K562 (cell line): ENCODE measurements around the gene RAB14. TPM values are rescaled to one million over a fixed set of nuclear protein-coding genes. Genes with fewer than 3 reads are reported as not detected.

Experiments
- ETS2 ChIP-seq: IDR thresholded peaks from 2 replicates; pipeline ENCODE4 v1.6.1; 2016; ENCODE audit warnings: borderline replicate concordance, missing genetic modification characterization, mild to moderate bottlenecking, moderate library complexity, missing compliant biosample characterization; ENCODE audit not compliant: poor library complexity, severe bottlenecking
- FOXP1 ChIP-seq: sonication (generic); formaldehyde crosslinking; IDR thresholded peaks from 2 replicates; pipeline ENCODE4 v1.8.0; 2022; ENCODE audit warnings: mild to moderate bottlenecking, missing genetic modification reagents
- HDAC1 ChIP-seq, 2 experiments: fragments of 450-650 bp; IDR thresholded peaks; 2 replicates each; pipeline ENCODE4 v1.6.1; 2016 to 2017; ENCODE audit warnings: inconsistent platforms in 1 of 2, mild to moderate bottlenecking in 1 of 2, moderate library complexity in 1 of 2
- HINFP ChIP-seq: fragments of 450-650 bp; conservative IDR thresholded peaks from 2 replicates; pipeline ENCODE4 v1.6.1; 2016; ENCODE audit warnings: missing genetic modification characterization, low read depth, mild to moderate bottlenecking, control low read depth, missing compliant biosample characterization
- KDM1A ChIP-seq, 2 experiments: fragments of 450-650 bp; IDR thresholded peaks; 2 replicates each; pipeline ENCODE4 v1.6.1; 2016; ENCODE audit warnings: mild to moderate bottlenecking in 2 of 2
- LEF1 ChIP-seq: fragments of 450-650 bp; IDR thresholded peaks from 2 replicates; pipeline ENCODE4 v1.6.1; 2016; ENCODE audit warnings: mild to moderate bottlenecking
- MCM3 ChIP-seq: fragments of 450-650 bp; IDR thresholded peaks from 2 replicates; pipeline ENCODE4 v1.6.1; 2016
- MIER1 ChIP-seq: fragments of 450-650 bp; IDR thresholded peaks from 2 replicates; pipeline ENCODE4 v1.6.1; 2016; ENCODE audit warnings: antibody characterized with exemption, mild to moderate bottlenecking, low read depth
- PCBP1 ChIP-seq: fragments of 200-400 bp; formaldehyde crosslinking; IDR thresholded peaks from 2 replicates; pipeline ENCODE4 v1.6.1; 2018; ENCODE audit warnings: mild to moderate bottlenecking, low read depth, low read length; ENCODE audit not compliant: poor library complexity, severe bottlenecking
- ZBTB17 ChIP-seq: fragments of 450-650 bp; formaldehyde crosslinking; IDR thresholded peaks from 2 replicates; pipeline ENCODE4 v1.4.0; 2020; ENCODE audit warnings: mild to moderate bottlenecking
- ZFP1 ChIP-seq: fragments of 450-650 bp; formaldehyde crosslinking; IDR thresholded peaks from 2 replicates; pipeline ENCODE4 v1.4.0; 2020; ENCODE audit warnings: mild to moderate bottlenecking, mixed read lengths
- ZNF324 ChIP-seq: fragments of 250-450 bp; sonication (Bioruptor Pico); IDR thresholded peaks from 2 replicates; pipeline ENCODE4 v1.4.0; 2020; ENCODE audit warnings: mild to moderate bottlenecking
- polyA plus RNA-seq, 8 experiments: library from polyadenylated mRNA; depleted of rRNA in 4 of 8; stranded (reverse) in 5 of 8; unstranded in 3 of 8; fragments of >200 nt; fragmentation: Nextera tagmentation in 2 of 8; fragmentation: Illumina TruSeq in 1 of 8; extraction: Ambion mirVana in 2 of 8; extraction: Trizol in 1 of 8; gene quantifications; 2 replicates each; pipeline versions ENCODE4 v1.2.1 to v1.2.3, GENCODE V29; 2011 to 2014; ENCODE audit warnings: inconsistent platforms in 1 of 8, missing spikeins in 1 of 8
- total RNA-seq, 7 experiments: library from RNA; depleted of rRNA in 6 of 7; stranded (reverse); fragments of >200 nt in 6 of 7; fragmentation: Illumina TruSeq in 2 of 7; extraction: Trizol in 2 of 7; gene quantifications; 2 replicates each; pipeline versions ENCODE4 v1.2.1 to v1.2.3, GENCODE V29; 2011 to 2021; ENCODE audit warnings: low replicate concordance in 1 of 7
- TF ChIP-seq, protein P1 (sequence below): fragments of 200-800 bp; sonication (Bioruptor generic); IDR thresholded peaks from 2 replicates; pipeline ENCODE4 v1.6.1; 2017; ENCODE audit warnings: missing genetic modification characterization, missing compliant biosample characterization
- TF ChIP-seq, protein P2 (sequence below): sonication (generic); formaldehyde crosslinking; IDR thresholded peaks from 2 replicates; pipeline ENCODE4 v1.8.0; 2022; ENCODE audit warnings: mild to moderate bottlenecking, missing genetic modification reagents

The RAB14 gene
- total and polyA plus RNA-seq, 9 of the 15 experiments (the other 6 are each of a cell fraction or from before 2014, with no cell fraction given): 10.3 to 41.8 (median 20.9) TPM

DNA sequence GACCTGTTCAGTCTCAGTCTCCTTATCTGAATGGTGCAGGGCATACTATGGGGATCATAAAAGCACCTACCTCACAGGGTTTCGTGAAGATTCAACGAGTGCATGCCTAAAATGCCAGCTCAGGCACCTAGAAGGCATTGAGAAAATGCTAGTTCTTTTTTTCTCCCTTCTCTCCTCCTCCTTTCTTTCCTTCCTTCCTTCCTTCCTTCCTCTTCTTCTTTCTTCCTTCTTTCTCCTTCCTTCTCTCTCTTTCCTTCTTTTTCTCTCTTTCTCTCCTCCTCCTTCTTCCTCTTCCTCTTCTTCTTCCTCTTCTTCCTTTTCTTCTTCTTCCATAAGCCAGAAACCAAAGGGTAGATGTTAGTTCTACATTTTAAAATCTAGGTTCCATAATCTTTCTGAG is 12.3 kb upstream of the RAB14 start (continued):
- TF ChIP-seq ZBTB17 (CRISPR knock-in tag) (no peak), HINFP (tag) (0 out of 2 replicates have a peak, but pooled peaks have one; percentile 10), FOXP1 (CRISPR knock-in tag) (no peak), HDAC1 (IDR thresholded peaks at IDR 0.05) (0 out of 4 replicates have a peak, but pooled peaks of 1 of the 2 experiments have one; percentile 26), ZFP1 (CRISPR knock-in tag) (no peak), MCM3 (no peak), LEF1 (no peak), ETS2 (no peak), ZNF324 (CRISPR knock-in tag) (no peak), KDM1A (IDR thresholded peaks at IDR 0.05) (0 out of 4 replicates have a peak, but pooled peaks of 1 of the 2 experiments have one; percentile 14), PCBP1 (no peak), MIER1 (no peak)
- TF ChIP-seq, protein P1, sequence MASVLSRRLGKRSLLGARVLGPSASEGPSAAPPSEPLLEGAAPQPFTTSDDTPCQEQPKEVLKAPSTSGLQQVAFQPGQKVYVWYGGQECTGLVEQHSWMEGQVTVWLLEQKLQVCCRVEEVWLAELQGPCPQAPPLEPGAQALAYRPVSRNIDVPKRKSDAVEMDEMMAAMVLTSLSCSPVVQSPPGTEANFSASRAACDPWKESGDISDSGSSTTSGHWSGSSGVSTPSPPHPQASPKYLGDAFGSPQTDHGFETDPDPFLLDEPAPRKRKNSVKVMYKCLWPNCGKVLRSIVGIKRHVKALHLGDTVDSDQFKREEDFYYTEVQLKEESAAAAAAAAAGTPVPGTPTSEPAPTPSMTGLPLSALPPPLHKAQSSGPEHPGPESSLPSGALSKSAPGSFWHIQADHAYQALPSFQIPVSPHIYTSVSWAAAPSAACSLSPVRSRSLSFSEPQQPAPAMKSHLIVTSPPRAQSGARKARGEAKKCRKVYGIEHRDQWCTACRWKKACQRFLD: no peak
- TF ChIP-seq, protein P2, sequence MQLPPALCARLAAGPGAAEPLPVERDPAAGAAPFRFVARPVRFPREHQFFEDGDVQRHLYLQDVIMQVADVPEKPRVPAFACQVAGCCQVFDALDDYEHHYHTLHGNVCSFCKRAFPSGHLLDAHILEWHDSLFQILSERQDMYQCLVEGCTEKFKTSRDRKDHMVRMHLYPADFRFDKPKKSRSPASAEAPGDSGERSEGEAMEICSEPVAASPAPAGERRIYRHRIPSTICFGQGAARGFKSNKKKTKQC (CRISPR knock-in tag): no peak
